NT2/D1 (cell line): Measurements from ENCODE around the gene AGXT2.

ENCODE experiments used
- YY1 ChIP-seq: IDR thresholded peaks from 2 replicates; pipeline ENCODE4 v1.6.1; 2011; ENCODE audit not compliant: insufficient read length, insufficient read depth
- ZNF274 ChIP-seq: IDR thresholded peaks from 2 replicates; pipeline ENCODE4 v1.6.1; 2011; ENCODE audit warnings: mild to moderate bottlenecking, low read depth, low read length

- TF ChIP-seq YY1 (no peak), ZNF274 (no peak)
Observed at GRCh38 chr5:34970552-34970951, 77.2 kb downstream of the AGXT2 start.
